Activated T-helper 9 cell treated with anti-CD3 and anti-CD28 coated beads, Interleukin-2, amount 50 U/mL, for 16 hours (primary cell): ENCODE measurements around the gene FGD5.

Source experiments
- DNase-seq: peaks from one replicate; pipeline ENCODE4 v3.0.0-alpha.2; 2020; ENCODE audit warnings: low read depth

FGD5 gene

DNA sequence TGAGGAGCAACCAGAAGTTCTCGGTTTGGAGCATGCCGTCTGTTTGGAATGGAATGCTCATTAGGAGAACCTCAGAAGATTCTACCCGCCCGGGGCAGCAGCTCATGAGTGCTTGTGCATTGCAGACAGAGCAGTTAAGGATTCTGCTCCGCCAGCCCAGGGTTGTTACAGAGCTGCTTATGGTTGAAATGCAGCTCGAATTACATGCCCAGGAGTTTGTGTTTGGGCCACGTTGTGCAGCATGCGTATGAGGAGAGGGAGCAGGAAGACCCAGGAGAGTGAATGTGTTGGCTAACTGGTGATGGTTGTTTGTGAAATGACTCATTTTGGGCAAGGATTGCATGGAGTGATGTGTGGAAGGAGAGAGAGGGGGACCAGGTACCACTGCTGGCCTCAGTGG lies 9.0 kb downstream of the FGD5 start:
- DNase-seq, result no peak

DNA sequence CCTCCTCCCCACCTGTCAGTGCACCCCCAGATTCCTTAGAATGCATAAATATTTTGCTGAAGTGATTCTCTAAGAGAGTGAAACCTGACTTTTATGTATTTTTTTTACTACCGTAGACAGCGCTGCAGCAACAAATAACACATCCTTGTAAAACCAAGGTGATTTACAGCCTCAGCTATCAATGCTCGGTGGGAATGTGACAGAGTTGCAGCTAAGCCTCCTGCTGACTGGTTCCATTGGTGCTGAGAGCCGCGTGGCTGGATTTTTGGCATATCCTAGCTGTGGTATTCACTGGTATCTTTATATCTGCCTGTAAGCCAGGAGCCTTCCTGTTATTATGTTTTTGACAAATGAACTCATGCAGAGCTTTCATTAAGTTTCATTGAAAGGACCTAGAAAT lies 11.0 kb downstream of the FGD5 start:
- no peak for DNase-seq

- no peak for DNase-seq
Observed at GRCh38 chr3:14831916-14832450, 13.2 kb downstream of the FGD5 start.

DNA sequence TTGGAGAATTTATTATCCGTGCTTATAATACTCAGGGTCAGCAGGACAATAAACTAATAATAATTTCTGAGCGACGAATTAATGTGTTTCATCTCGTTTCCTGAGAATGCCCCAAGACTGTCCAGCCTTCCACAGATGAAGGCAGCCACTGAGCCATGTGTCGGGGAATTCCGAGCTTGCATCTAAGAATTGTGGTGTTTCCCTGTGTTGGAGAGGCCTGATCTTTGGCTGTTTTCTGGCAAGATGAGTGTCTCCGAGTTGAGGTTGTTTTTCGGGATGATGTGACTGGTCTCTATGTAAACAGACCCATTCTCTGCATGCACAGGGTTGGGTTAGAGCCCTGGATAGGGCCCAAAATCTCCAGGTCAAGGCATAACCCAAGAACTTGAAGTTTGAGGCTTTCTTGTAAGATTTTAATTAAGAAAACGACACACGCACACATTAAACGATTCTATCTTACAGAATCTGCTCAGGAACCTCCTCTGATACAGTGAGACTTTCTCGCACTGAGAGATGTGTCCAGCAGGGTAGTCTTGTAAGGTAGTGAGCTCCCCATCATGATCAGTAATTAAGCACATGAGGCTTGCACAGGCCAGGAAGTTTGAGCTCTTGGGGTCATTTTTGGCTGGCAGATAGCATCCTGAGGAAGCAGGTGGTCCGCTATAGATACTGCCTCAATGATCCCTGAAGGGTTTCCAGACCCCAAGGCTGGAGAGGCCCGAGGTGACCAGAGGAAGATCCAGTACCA lies 14.4 kb downstream of the FGD5 start:
- DNase-seq, result no peak

DNA sequence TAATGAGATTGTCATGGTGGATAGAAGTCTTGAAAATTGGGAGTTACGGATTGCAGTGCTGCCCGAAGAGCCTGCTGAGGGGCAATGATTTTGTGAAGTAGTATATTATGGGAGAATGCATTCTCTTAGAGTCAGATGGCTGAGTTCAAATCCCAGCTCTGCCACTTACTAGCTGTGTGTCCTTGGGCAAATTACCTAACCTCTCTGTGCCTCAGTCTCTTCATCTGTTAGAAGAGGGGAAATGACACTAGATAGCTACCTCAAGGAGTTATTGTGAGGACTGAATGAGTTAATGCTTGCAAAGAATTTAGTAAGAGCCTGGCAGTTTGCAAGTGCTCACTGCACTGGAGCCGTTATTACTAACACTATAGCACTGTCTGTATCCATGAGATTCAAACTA lies 15.4 kb downstream of the FGD5 start:
- DNase-seq, result no peak

GRCh38 chr3:14834807-14835466 lies 16.2 kb downstream of the FGD5 start:
- DNase-seq, result no peak

- DNase-seq, result no peak
Observed at GRCh38 chr3:14836049-14836468, 17.3 kb downstream of the FGD5 start.

GRCh38 chr3:14837186-14837877 lies 18.6 kb downstream of the FGD5 start:
- no peak for DNase-seq

- no peak for DNase-seq
Observed at GRCh38 chr3:14837878-14838258, 19.1 kb downstream of the FGD5 start.

- no peak for DNase-seq
Observed at GRCh38 chr3:14839236-14839635, 20.5 kb downstream of the FGD5 start.

- no peak for DNase-seq
Observed at GRCh38 chr3:14841836-14842235, 23.1 kb downstream of the FGD5 start.

DNA sequence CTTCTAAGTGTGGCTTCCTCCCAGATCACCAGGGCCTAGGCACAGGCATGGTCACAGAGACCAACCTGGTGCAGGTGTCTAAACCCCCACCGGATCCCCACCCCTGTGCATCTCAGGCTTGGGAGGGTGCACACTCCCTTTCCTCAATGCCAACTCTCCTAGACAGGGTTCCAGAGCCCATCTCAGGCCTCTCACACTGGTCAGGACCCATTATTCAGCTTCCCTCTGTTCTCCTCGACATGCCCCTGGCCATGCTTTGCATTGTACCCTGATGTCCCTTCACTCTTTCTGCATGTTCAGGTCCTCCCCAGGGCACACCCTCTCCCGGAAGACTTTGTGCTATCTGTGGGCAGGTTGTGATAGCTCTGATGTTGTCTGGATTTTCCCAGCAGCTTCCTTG lies 23.5 kb downstream of the FGD5 start:
- no peak for DNase-seq

GRCh38 chr3:14843321-14843720 lies 24.6 kb downstream of the FGD5 start:
- DNase-seq, result no peak

DNA sequence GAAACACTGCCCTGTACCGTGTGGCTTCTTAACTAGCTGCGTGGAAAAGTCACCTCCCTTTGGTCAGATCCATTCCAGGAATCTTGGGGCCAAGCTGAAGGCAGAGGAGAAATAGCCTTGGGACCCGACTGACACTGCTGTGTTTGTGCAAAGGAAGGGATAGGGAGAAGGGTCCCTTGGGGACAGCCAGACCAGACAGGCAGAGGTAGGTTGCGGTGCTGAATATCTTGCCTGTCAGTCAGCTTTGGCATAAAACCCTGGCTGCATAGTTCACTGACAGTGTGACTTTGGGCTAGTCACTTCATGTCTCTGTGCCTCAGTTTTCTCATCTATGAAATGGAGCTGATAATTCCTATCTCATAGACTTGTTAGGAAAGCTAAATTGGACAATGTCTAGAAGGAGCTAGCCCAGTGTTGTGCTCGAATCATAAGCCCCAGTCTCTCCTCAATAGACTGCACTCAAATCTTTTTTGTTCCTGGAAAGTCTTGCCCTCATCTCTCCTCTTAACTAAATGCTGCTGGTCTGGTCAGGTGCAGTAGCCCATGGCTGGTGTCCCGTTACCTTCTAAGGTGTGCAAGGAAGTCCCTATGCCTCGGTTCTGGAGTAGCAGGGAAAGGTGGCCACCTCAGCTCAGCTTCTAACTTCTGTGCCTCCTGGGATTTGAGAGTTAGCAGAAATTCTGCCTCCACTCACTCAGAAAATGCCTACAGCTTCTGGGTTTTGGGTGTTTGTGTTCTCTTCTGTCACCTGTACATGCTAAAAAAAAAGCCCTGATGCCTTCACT lies 25.8 kb downstream of the FGD5 start:
- no peak for DNase-seq

DNA sequence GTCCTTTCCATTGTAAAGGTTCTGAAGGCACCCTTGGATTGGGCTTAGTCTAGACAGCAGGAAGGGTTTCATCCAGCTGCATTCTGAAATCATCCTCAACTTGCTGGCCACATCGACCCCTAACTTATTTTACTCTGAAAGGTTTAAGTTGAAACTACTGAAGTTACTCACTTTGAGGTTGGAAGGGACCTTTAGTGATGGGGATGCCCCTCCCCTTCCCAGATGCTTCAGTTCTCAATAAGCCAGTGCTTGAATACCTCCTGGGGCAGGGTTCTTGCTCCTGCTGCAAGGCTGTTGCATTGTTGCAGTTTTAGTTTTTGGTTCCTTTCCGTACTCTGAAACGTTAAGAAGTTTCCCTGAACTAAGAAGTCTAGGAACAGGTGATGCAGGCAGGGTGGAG lies 26.4 kb downstream of the FGD5 start:
- DNase-seq, result no peak

GRCh38 chr3:14845826-14846225 lies 27.1 kb downstream of the FGD5 start:
- DNase-seq, result no peak

DNA sequence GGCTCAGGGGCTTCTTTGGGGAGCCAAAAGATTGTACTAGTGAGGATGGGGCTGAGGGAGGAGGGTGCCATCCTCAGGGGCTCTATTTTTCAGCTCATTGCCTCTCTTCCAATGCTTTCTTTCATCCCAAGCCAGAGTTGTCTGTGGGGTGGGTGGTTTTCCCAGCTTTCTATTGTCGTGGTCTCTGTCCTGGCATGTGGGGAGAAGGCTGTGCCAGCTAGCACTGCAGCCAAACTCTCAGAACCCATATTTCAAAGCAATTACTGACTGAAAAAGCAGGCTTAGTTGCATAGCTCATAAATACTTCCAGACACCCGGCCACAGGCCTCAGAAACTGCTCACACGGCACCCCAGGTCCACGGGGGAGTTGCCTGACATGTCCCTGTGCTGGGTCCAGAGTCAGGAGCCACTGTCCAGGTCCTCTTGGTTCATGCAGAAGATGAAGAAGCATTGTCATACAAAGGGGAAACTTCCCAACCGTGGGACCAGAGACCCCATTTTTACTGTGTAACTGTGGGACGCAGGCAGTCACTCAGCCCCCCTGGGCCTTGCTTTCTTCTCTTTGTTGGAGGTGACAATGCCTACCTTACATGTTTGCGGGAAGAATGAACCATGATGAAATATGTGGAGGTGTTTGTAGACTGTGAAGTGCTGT lies 27.6 kb downstream of the FGD5 start:
- DNase-seq, result no peak

GRCh38 chr3:14847613-14848541 lies 29.1 kb downstream of the FGD5 start:
- no peak for DNase-seq

DNA sequence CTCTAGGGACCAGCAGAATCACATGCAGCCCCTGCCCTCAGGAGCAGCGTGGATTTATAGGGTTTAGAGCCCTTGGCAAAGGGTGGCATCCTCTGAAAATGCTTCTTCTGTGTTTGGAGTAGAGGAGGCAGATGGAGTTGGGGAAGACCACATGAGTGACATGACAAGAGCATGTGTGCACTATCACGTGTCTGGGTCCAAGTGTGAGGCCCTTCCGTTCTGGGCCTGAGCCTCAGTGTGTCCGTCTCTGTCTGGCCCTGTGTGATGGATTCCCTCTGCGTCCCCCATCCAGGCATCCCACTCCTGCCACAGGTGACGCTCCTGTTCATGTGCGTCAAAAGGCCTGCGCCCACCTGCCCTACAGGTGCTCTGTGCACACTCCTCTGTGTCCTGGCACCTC lies 30.1 kb downstream of the FGD5 start:
- DNase-seq, result no peak

GRCh38 chr3:14849638-14850230 lies 31.0 kb downstream of the FGD5 start:
- DNase-seq, result no peak
